HG03378 (cell line): ENCODE measurements around the gene AKAP17A.
A peak's percentile ranks its signal among the peaks of the same experiment; 100 is the strongest.
"Not testable (repeated sequence)": the region's sequence is repeated elsewhere in the genome, so short reads cannot be mapped to it uniquely, and the experiment has no call there.

Experiments
- ATAC-seq: cut with Tn5 transposase; IDR thresholded peaks from one replicate; pipeline ENCODE4 v1.9.1; 2021; ENCODE audit warnings: mild to moderate bottlenecking, moderate library complexity; ENCODE audit not compliant: unreplicated experiment

Gene AKAP17A, protein sequence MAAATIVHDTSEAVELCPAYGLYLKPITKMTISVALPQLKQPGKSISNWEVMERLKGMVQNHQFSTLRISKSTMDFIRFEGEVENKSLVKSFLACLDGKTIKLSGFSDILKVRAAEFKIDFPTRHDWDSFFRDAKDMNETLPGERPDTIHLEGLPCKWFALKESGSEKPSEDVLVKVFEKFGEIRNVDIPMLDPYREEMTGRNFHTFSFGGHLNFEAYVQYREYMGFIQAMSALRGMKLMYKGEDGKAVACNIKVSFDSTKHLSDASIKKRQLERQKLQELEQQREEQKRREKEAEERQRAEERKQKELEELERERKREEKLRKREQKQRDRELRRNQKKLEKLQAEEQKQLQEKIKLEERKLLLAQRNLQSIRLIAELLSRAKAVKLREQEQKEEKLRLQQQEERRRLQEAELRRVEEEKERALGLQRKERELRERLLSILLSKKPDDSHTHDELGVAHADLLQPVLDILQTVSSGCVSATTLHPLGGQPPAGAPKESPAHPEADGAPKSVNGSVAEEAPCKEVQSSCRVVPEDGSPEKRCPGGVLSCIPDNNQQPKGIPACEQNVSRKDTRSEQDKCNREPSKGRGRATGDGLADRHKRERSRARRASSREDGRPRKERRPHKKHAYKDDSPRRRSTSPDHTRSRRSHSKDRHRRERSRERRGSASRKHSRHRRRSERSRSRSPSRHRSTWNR

DNA sequence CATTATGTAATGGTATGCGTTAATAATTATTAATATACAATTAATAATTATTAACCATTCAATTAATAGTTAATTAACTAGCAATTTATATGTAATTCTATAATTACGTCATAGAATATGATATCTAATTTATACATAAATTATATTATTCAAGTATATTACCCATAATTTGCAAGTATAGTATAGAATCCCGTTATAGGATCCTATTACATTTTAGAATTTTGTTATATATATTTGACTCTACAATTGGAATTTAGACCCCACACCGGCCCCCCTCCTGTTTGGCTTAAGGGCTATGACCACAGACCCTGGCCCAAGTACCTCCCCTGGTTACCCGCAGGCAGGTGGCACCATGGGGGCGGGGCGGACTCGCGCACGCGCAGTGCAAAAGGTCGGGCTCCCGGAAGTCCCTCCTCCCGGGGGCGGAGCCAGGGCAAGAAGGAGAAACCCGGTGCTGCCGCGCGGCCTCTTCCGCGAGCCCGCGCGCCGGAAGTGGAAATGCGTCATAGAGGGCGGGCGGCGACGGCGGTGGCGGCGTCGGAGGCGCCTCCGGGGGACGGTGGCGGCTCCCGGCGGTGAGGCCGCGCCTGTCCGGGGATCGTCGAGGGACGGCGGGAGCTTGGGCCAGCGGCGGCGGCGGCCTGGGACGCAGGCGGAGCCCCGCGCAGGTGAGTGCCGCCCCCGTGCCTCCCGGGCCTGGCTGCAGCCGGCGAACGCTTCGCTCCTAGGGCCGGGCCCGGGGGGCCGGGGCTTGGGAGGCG, at the start of gene AKAP17A:
AKAP17A (plus strand) TSS at position 503 of the 761 bp plus-strand sequence. CDS start 1,859 bp downstream, outside the sequence.
- peak; percentile 64 for ATAC-seq

DNA sequence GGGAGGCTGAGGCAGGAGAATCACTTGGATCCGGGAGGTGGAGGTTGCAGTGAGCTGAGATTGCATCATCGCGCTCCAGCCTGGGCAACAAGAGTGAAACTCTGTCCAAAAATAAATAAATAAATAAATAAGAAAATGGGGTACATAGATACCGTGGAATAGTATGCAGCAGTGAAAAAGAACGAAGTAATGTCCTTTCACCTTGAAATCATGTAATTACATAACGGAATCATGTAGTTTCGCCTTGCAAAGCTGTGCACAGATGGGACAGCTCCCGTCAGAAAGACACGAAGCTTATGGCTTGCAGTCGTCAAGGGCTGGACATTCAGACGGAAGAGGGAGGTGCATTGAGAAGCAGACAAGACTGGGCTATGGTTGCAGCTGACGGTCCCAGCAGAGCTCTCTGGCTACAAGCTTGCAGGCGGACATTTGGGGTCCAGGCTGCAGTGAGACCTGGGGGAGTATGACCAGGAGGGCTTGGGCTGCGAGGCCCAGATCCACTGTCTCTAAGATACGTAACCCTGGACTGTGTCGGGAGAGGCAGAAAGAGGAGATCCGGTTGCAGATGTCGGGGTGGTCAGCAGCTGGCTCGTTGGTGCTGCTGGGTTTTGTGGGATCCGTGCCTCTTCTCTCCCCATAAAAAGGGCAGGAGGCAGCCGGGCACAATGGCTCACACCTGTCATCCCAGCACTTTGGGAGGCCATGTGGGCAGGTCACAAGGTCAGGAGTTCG, 48.2 kb upstream of the AKAP17A start:
- no peak for ATAC-seq

DNA sequence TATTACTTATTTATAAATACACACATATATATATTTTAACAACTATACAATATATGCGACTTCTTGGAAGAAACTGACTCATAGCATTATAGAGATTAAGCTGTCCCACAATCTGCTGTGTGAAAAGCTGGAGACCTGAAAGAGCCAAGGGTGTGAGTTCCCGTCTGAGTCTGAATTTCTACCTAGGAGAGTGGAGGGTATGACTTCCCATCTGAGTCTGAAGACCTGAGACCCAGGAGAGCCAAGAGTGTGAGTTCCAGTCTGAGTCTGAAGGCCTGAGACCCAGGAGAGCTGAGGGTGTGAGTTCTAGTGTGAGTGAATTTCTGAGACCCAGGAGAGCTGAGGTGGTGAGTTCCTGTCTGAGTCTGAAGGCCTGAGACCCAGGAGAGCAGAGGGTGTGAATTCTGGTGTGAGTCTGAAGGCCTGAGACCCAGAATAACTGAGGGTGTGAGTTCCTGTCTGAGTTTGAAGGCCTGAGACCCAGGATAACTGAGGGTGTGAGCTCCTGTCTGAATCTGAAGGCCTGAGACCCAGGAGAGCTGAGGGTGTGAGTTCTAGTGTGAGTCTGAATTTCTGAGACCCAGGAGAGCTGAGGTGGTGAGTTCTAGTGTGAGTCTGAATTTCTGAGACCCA, 45.5 kb upstream of the AKAP17A start:
- no peak for ATAC-seq

DNA sequence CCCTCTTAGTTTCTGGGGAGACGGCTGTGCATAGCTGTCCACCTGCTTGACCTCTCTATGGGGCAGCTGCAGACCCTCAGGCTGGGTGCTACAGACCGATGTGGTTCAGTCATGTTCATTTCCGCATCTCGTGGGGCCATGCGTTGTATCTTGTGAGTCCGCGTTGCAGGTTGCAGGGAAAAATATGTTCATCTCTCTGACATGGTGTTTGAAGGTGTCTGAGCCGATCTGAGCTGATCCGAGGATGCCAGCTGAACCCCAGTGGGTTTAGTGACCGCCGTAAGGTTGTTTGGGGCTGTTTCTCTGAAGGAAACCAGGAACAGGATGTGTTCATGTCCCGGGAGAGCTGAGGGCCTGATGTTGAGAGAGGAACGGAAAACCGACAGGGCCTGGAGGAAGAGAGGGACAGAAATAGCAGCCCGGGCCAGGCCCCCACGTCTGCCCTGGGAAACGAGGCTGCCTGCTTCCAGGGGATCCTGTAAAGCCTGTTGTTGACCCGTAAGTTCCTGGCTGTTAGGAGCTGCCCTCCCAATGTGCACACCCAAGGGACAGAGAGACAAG, 44.6 kb upstream of the AKAP17A start:
- no peak for ATAC-seq

DNA sequence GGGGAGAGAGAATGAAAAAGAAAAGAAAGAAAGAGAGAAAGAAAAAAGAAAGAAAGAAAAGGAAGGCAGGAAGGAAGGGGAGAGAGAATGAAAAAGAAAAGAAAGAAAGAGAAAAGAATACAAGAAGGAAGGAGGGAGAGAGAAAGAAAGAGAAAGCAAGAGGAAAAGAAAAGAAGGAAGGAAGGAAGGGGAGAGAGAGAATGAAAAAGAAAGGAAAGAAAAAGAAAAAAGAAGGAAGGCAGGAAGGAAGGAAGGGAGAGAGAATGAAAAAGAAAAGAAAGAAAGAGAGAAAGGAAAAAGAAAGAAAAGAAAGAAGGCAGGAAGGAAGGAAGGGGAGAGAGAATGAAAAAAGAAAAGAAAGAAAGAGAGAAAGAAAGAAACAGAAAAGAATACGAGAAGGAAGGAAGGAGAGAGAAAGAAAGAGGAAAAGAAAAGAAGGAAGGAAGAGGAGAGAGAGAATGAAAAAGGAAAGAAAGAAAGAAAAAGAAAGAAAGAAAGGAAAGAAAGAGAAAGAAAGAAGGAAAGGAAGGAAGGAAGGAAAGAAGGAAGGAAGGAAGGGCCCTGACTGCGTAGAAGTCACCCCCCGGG, 39.4 kb upstream of the AKAP17A start:
- no peak for ATAC-seq

DNA sequence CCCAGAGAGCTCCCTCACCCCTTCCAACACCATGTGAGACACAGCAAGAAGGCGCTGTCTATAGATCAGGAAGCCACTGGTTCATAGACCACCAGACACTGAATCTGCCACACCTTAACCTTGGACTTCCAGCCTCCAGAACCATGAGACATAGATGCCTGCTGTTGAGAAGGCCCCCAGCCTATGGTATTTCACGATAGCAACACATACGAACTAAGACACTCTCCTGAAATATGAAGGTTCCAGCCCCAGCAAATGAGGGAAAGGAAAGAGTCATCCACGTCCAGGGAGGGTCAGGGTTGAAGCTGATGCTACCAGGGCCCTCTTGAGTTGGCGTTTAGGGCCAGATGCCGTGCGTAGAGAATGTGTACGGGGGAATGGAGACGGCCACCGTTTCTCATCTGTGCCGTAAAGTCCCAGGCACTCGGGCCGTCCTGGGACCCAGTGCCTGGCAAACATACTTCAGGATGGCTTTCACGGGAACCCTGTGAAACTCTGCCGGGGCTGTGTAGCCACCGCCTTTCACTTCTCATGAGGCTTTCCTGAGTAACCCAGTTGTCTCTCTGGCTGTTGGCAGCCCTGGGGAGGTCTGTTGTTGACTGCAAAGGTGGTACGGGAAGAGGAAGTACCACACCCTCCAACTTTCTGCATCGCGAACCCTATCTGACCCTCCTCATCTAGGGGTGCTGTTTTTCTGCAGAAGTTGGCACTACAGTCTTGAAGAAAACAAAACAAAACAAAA, 36.8 kb upstream of the AKAP17A start:
- no peak for ATAC-seq

DNA sequence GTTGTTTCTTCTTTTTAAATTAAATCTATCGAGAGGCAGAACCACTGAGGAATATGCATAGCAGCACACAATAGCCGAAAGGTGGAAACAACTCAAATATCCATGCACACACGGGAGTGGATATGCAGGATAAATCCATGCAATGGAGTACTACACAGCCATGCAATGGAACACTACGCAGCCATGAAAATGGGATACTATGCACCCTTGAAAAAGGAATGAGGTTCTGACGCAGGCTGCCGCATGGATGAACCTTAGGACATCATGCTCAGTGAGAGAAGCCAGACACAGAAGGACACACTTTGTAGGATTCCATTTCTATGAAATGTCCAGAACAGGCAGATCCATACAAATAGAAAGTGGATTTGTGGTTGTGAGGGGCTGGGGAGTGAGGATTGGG, 36.0 kb upstream of the AKAP17A start:
- no peak for ATAC-seq

DNA sequence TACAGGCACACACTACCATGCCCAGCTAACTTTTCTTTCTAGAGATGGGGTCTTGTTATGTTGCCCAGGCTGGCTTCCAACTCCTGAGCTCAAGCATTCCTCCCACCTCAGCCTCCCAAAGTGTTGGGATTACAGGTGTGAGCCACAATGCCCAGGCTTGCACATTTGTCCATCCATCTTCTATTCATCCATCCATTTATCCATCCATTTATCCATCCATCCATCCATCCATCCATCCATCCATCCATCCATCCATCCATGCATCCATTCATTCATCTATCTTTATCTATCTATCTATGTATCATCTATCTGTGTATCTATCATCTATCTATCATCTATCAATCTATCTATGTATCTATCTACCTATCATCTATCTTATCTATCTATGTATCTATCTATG, 34.0 kb upstream of the AKAP17A start:
- not testable (repeated sequence) for ATAC-seq

DNA sequence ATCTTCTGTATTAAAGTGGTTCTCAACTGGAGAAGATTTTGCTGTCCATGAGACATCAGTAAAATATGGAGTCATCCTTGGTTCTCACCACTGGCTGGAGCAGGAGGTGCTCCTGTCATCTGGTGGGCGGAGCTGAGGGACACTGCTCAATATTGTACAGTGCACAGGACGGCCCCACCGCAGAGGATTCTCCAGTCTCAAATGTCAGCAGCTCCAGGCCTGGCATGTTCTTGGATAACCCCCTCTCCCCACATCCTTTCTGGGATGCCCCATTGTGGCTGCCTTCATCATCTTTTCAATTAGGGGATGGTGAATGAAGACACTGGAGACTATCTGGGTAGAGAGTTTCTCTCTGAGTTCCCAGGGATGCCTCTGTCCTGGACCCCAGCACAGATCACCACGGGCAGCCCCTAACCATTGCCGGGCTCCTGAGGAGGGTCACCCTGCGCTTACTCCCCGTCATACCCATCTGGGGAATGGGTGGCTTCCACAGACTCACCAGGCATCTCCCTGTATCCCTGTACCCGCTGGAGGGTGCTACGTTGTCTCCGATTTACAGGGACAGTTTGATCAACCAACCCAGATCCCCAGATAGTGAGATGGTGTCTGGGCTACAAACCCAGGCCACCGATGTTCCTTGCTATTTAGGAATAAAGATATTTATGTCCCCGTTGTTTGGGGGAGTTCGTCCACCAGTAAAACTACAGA, 32.5 kb upstream of the AKAP17A start:
- no peak for ATAC-seq

DNA sequence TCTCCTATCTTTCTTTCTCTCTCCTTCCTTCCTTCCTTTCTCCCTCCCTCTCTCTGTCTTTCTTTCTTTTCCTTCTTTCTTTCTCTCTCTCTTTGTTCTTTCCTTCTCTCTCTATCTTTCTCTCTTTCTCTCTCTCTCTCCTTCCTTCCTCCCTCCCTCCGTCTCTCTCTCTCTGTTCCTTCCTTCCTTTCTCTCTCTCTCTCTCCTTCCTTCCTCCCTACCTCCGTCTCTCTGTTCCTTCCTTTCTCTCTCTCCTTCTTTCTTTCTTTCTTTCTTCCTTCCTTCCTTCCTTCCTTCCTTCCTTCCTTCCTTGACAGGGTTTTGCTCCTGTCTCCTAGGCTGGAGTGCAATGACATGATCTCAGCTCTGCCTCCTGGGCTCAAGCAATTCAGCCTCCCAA, 30.2 kb upstream of the AKAP17A start:
- no peak for ATAC-seq

DNA sequence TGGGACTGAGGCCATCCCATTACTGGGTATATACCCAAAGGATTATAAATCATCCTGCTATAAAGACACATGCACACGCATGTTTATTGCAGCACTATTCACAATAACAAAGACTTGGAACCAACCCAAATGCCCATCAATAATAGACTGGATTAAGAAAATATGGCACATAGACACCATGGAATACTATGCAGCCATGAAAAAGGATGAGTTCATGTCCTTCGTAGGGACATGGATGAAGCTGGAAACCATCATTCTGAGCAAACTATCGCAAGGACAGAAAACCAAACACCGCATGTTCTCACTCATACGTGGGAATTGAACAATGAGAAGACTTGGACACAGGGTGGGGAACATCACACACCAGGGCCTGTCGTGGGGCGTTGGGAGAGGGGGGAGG, 27.3 kb upstream of the AKAP17A start:
- ATAC-seq: not testable (repeated sequence)

DNA sequence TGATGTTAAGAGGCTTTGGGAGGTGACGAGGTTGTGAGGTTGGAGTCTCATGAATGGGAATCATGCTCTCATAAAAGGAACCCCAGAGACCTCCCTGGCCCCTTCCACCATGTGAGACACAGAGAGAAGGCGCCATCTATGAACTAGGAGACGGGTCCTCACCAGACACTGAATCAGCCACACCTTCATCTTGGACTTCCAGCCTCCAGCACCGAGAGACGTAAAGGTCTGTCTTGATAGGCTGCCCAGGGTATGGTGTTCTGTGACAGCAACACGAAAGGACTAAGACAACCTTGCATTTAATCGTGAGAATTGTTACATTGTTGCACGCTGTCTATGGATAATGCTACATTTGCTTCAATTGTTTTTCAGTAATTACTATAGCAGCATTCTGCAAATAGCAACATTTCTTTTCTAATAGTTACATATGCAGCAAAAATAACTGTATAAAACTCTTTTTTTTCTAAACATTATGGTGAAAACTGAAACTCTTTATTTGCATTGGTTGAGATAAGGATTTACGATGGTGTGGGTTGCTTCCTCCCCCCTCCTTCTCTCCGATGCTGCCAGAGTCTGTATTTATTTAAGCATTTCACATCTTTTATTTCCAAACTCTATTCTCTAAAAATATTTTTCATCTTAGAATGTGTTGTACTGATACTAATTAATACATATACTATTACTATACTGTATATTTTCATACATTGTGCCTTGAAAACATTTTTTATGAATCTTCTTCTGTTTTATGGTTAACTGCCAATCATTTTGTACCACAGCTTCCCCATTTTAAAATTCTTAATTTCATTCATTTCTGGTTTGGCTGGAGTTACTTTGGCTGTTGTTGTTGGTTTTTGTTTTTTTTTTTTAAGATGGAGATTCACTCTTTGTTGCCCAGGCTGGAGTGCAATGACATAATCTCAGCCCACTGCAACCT, 26.4 kb upstream of the AKAP17A start:
- no peak for ATAC-seq

DNA sequence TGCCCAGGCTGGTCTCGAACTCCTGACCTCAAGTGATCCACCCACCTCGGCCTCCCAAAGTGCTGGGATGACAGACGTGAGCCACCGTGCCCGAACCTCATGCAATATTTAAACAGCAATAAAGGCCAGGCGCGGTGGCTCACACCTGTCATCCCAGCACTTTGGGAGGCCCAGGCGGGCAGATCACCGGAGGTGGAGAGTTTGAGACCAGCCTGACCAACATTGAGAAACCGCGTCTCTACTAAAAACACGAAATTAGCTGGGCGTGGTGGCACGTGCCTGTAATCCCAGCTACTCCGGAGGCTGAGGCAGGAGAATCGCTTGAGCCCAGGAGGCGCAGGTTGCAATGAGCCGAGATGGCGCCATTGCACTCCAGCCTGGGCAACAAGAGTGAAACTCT, 17.2 kb upstream of the AKAP17A start:
- not testable (repeated sequence) for ATAC-seq

DNA sequence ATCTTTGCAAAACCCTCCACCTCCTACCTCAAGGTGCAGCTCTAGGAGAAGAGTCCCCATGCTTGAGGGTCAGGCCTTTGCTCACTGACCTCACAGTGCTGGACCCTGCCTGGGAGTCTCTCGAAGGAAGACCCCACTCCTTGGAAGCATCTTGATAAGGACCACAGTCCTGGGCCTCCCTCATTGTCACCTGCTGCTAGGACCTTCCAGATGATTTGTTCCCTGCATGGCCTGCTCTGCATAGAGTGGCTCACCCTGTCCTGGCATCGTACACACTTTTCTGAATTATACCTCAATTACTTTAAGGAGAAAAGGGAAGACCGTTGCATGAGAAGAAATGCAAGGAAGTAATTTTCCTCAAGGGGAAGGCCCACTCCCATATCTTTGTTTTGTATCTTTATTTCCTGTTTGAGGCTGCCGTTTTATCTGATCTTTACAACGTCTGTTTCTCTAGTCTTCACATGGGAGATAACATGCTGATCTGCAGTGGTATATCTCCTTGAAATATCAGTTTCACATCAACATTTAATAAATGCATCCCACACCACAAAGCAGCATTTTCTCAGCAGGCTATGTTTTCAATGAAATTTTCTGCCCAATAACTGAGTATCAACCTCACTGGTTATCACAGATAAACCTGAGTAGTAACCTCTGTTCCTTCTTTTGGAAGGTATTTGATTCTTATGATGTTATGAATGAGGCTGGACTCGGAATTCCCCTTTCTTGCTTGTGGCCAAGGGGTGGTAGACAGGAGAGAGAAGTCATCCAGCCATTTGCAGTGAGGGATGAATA, 15.0 kb upstream of the AKAP17A start:
- ATAC-seq: no peak

DNA sequence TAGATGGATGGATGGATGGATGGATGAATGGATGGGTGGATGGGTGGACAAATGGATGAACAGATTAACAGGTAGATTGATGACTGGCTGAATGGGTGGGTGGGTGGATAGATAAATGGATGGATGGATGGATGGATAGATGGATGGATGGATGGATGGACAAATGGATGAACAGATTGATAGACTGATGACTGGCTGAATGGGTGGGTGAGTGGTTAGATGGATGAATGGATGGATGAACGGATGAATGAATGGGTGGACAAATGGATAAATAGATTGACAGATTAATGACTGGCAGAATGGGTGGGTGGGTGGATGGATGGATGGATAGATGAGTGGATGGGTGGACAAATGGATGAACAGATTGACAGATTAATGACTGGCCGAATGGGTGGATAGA, 13.6 kb upstream of the AKAP17A start:
- ATAC-seq: no peak

DNA sequence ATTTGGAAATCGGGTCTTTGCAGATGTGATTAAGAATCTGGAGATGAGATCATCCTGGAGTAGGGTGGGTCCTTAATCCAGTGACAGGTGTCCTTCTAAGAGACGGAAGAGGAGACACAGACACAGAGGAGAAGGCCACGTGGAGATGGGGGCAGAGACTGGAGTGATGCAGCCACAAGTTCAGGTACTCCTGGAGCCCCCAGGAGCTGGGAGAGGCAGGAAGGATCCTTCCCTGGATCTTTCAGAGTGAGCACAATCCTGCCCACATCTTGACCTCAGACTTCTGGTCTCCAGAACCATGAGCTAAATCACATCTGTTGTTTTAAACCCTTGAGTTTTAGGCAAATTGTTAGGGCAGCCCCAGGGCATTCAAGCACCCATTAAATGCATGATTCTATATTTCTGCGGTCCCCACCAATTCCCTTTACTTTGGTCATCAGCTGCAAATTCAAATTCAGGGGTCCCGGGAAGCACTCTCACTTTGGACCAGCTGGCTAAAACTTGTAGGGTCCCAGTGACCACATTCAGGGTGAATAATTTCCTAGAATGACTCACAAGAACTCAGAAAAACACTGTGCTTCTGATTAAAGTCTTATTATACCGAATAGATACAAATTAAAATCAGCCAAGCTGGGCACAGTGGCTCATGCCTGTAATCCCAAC, 12.8 kb upstream of the AKAP17A start:
- ATAC-seq: no peak
